DLD1 (cell line): ENCODE data around the gene OR52K1.
"Not testable (repeated sequence)": the region's sequence is repeated elsewhere in the genome, so short reads cannot be mapped to it uniquely, and the experiment has no call there.

Source experiments
- in situ Hi-C: cut with HindIII; loops from 2 replicates; pipeline ENCODE4 v1.10.0; 2017; ENCODE audit warnings: low sequenced_read_pairs

OR52K1 gene

DNA sequence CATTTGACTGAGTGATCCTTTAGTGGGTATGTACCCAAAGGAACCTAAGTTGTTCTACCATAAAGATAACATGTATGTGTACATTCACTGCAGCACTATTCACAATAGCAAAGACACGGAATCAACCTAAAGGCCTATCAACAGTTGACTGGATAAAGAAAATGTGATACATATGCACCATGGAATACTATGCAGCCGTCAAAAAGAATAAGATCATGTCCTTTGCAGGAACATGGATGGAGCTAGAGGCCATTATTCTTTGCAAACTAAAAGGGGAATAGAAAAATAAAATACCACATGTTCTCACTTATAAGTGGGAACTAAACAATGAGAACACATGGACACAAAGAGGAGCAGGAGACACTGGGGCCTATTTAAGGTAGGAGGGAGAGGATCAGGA, 9.0 kb downstream of the OR52K1 start:
- in situ Hi-C loops = not testable (repeated sequence)

- in situ Hi-C loops = no loop called here
These were observed 9.6 kb downstream of the OR52K1 start for GRCh38 chr11:4491878-4492606.

- in situ Hi-C loops = no loop called here
These were observed 11.0 kb downstream of the OR52K1 start for GRCh38 chr11:4493480-4493818.

DNA sequence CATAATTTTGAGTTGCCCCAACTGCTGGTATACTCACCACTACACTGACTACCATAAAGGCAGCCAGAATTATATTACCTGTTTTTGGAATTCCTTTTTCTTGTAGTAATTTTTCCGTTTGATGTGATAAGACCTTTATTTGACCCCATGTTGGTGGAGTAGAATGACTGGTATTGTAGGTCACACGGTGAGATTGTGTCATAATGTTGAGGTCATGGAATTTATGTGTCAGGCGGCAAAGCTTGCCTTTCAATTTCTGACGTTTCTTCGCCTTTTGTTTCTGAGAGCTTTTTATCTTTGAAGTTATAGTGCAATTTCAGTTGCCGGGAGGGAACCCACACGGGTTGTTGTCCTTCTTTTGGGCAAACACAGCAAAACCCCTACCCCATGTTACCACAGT, 13.0 kb downstream of the OR52K1 start:
- in situ Hi-C loops = loop anchor here (5.0 kb wide), 1 partner anchor 313 kb away; no protein-coding TSS in a partner anchor

- in situ Hi-C loops = loop anchor here (5.0 kb wide), 1 partner anchor 314 kb away; no protein-coding TSS in a partner anchor
These were observed 13.5 kb downstream of the OR52K1 start for GRCh38 chr11:4495986-4496385.

DNA sequence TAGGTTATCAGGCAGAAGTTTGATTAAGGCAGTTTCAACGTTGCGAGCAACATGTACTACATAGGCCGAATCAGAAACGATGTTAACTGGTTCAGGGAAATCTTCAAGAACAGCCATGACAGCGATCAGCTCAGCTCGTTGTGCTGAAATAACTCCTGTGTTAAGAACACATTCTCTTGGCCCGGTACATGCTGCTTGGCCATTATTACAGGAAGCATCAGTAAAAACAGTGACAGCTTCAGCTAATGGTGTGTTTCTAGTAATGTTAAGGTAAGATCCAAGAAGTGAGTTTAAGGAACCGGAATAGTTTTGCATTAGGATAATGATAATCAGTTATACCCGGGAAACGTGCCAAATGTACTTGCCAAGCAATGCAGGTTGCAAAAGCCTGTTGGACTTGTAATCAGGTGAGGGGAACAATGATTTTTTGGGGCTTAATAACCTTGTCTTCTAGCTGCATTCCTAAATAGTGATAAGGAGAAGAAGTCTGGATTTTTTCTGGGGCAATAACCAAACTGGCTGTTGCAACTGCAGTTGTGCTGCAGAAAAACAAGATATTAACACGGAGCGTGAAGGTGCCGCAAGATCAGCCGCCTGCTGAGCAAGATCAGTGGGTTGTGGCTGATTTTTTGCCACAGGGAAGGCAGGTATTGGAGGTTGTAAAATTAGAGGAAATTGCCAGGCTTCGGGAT, 14.3 kb downstream of the OR52K1 start:
- in situ Hi-C loops = loop anchor here (5.0 kb wide), 1 partner anchor 314 kb away; no protein-coding TSS in a partner anchor

DNA sequence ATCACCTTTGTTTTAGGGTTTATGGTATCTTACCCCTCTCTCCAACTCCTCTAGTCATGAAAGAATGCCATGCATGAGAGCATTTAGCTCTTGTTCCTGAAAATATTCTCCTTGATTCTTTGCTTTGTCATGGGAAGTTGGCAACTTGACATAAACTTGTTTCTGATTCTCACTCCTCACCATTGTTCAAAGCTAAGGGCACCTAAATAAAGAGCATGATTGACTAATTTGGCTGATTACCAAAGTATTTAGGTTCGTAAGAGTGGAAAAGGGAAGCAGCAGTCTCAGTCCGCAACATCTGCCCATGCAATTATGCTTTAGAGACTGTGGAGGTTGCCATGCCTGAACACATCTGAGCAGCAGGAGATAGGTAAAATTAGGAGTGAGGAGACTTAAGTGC, 26.4 kb downstream of the OR52K1 start:
- in situ Hi-C loops = no loop called here

DNA sequence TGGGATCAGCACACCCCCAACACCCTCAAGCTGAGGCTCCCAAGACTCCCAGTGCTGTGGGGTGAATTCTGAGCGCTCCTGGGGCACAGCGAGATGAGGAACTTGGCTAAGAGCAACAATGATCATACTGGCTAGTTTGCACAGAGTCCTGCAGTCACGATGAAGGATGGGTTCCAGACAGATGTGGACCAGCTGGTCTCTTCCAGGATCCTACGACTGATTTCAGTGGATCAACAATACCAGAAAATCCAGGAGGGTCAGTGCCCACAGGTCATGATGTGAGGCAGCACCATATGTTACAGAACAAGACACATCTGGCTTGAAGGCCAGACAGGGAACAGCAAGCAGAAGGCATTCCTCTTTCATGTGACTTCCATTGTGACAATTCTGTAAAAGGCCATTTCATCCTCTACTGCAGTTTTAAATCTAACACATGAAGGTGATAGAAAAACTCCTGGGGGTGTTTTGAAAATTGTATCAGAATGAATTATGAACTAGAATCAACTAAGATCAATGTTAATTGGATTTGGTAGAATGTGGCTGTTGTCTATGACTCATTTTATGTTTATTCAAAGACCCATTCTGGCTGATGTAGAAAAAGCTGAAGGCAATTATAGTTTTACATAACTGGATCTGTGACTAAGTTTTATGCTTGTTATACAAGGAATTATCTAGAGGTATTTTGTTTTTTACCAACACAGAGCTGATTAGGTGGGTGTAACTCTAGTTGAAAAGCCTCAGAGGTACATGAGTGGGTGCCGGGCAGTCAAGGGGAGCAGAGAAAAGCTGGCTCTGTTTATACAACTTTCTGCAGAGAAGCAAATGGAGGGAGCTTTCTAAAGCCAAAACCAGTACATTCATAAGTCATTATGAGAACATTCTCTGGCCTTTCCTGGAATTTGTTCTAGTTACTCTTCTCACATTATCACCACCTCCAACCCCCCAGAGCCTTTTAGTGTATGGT, 29.1 kb downstream of the OR52K1 start:
- in situ Hi-C loops = no loop called here

GRCh38 chr11:4514196-4514595, 31.8 kb downstream of the OR52K1 start:
- in situ Hi-C loops = no loop called here

DNA sequence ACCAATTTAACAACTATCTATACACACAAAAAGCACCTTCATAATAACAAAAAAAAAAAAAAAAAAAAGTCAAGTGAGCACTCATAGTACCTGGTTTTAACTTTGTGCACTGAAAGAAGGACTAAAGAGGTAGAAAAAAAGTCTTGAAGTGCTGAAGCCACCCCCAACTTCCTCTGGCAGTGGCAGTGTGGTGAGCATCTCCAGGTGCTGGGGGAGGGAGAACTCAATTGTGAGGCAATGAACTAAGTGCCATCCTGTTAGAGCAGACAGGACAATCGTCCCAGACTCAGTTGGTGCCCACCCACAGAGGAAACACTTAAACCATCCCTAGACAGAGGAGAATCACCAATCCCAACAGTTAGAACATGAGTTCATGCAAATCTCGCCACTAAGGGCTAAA, 39.9 kb downstream of the OR52K1 start:
- in situ Hi-C loops = no loop called here

GRCh38 chr11:4522752-4523151, 40.3 kb downstream of the OR52K1 start:
- in situ Hi-C loops = no loop called here

GRCh38 chr11:4523666-4524065, 41.2 kb downstream of the OR52K1 start:
- in situ Hi-C loops = no loop called here

DNA sequence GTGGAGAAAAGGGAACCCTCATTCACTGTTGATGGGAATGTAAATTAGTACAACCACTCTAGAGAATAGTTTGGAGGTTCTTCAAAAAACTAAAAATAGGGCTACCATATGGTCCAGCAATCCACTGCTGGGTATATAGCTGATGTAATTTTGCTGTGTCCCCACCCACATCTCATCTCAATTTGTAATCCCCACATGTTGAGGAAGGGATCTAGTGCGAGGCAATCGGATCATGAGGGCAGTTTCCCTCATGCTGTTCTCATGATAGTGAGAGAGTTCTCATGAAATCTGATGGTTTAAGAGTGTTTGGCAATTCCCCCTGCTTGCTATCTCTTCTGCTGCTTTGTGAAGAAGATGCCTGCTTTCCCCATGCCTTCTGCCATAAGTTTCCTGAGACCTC, 45.5 kb downstream of the OR52K1 start:
- in situ Hi-C loops = no loop called here

DNA sequence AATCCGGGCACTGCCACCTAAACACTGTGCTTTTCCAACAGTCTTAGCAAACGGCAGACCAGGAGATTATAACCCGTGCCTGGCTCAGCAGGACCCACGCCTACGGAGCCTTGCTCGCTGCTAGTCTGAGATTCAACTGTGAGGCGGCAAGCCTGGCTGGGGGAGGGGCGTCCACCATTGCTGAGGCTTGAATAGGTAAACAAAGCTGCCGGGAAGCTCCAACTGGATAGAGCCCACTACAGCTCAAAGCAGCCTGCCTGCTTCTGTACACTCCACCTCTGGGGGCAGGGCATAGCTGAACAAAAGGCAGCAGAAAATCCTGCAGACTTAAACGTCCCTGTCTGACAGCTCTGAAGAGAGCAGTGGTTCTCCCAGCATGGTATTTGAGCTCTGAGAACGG, 49.2 kb downstream of the OR52K1 start:
- in situ Hi-C loops = not testable (repeated sequence)

DNA sequence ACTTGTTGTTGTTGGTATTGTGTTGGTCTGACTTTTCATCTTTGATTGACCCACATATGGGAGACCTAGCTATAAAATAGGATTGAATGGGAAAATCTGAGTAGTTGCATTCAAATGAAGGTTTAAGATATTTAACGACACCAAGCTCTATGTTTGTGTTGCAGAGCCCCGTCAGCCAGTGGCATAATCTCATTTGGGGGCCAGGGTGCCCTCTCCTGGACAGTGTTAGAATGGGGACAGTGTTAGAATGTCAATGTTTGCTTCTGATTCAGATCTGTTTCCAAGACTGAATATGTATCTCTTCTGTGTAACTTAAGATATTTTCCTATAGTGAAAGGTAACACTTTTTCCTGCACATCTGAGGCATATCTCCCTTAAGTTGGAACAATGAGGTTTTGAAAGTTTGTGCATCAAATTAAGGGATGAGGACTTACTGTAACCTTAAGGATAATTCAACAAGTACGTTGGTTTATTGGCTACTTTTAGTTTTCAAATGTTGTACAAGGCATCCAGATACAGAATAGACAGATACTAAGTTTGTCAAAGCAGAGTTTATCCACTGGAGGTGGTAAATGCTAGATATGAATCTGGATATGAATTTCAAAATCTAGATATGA, 57.3 kb downstream of the OR52K1 start:
- in situ Hi-C loops = no loop called here

GRCh38 chr11:4541071-4541470, 58.6 kb downstream of the OR52K1 start:
- in situ Hi-C loops = no loop called here
